Naive thymus-derived CD4-positive, alpha-beta T cell (primary cell): ENCODE measurements around the gene KIF7. TPM values are rescaled to one million over a fixed set of nuclear protein-coding genes. Genes with fewer than 3 reads are reported as not detected.
A peak's percentile ranks its signal among the peaks of the same experiment; 100 is the strongest.

Experiments
- ATAC-seq: fragments of 150-1000 bp; cut with Tn5 transposase; 2 replicates; pipeline ENCODE4 v1.10.0; 2021; ENCODE audit warnings: mild to moderate bottlenecking, moderate library complexity
- CTCF ChIA-PET: fragments of 350-600 bp; sonication (Branson Sonifier 250); formaldehyde crosslinking; loops from one replicate; lab custom pipeline; 2021; ENCODE audit warnings: antibody characterized with exemption; lab: Charles Lee
- POLR2A ChIA-PET: fragments of 350-600 bp; sonication (Branson Sonifier 250); formaldehyde crosslinking; loops from one replicate; lab custom pipeline; 2021; ENCODE audit warnings: antibody characterized with exemption, inconsistent platforms; lab: Charles Lee
- DNase-seq, 9 donors: peaks; one replicate each; pipeline versions ENCODE4 v3.0.0 to v3.0.0-alpha.2; 2020 to 2022; ENCODE audit warnings: mixed read lengths in 1 of 9
- H3K27ac ChIP-seq: one replicate; pipeline ENCODE4 v1.7.0; 2013; ENCODE audit warnings: mild to moderate bottlenecking, low read depth, low read length, moderate library complexity
- H3K27me3 ChIP-seq, 2 donors: one replicate each; pipeline ENCODE4 v1.7.0; 2013; ENCODE audit warnings: low read length in 2 of 2, mild to moderate bottlenecking in 2 of 2, moderate library complexity in 2 of 2; ENCODE audit not compliant: control insufficient read depth in 2 of 2, insufficient read depth in 2 of 2
- H3K36me3 ChIP-seq, 3 experiments: 1 replicate in 2 of 3; 2 replicates in 1 of 3; pipeline ENCODE4 v1.7.0; 2013; ENCODE audit warnings: low read length in 3 of 3, mild to moderate bottlenecking in 3 of 3, moderate library complexity in 1 of 3; ENCODE audit not compliant: insufficient read depth in 3 of 3, control insufficient read depth in 2 of 3
- H3K4me1 ChIP-seq, 2 donors: one replicate each; pipeline ENCODE4 v1.7.0; 2013; ENCODE audit warnings: low read length in 2 of 2, mild to moderate bottlenecking in 2 of 2, moderate library complexity in 1 of 2; ENCODE audit not compliant: control insufficient read depth in 2 of 2, insufficient read depth in 2 of 2
- H3K4me3 ChIP-seq: 2 replicates; pipeline ENCODE4 v1.7.0; 2013; ENCODE audit warnings: mild to moderate bottlenecking, low read length
- H3K9me3 ChIP-seq, 3 experiments: 1 replicate in 2 of 3; 2 replicates in 1 of 3; pipeline ENCODE4 v1.7.0; 2013; ENCODE audit warnings: low read length in 3 of 3; ENCODE audit not compliant: control insufficient read depth in 2 of 3
- H3K27ac Mint-ChIP-seq, 9 donors: one replicate each; pipeline ENCODE4 v1.8.0; 2020 to 2022; ENCODE audit warnings: mixed read lengths in 9 of 9, mild to moderate bottlenecking in 8 of 9, moderate library complexity in 5 of 9, inconsistent platforms in 2 of 9
- H3K27me3 Mint-ChIP-seq, 5 donors: one replicate each; pipeline ENCODE4 v1.8.0; 2021 to 2022; ENCODE audit warnings: mixed read lengths in 5 of 5, mild to moderate bottlenecking in 1 of 5
- H3K36me3 Mint-ChIP-seq, 5 donors: one replicate each; pipeline ENCODE4 v1.8.0; 2020 to 2022; ENCODE audit warnings: mixed read lengths in 5 of 5, mild to moderate bottlenecking in 3 of 5, inconsistent platforms in 1 of 5
- H3K4me1 Mint-ChIP-seq, 7 donors: one replicate each; pipeline ENCODE4 v1.8.0; 2020 to 2022; ENCODE audit warnings: mixed read lengths in 7 of 7, mild to moderate bottlenecking in 3 of 7, inconsistent platforms in 1 of 7
- H3K4me3 Mint-ChIP-seq, 10 donors: one replicate each; pipeline ENCODE4 v1.8.0; 2020 to 2022; ENCODE audit warnings: mild to moderate bottlenecking in 10 of 10, mixed read lengths in 10 of 10, moderate library complexity in 6 of 10, inconsistent platforms in 2 of 10
- H3K9me3 Mint-ChIP-seq, 11 donors: one replicate each; pipeline ENCODE4 v1.8.0; 2020 to 2022; ENCODE audit warnings: mixed read lengths in 11 of 11, mild to moderate bottlenecking in 4 of 11, inconsistent platforms in 1 of 11, moderate library complexity in 1 of 11
- intact Hi-C, 2 donors: fragments of 100-400 bp; cut with micrococcal nuclease; formaldehyde crosslinking; loops; one replicate each; pipeline ENCODE4 v1.15.1; 2023
- polyA plus RNA-seq, 2 donors: library from polyadenylated mRNA; unstranded; fragments of 300-500 nt; fragmentation: Illumina TruSeq; gene quantifications; one replicate each; pipeline ENCODE4 v1.2.3, GENCODE V29; 2021
- total RNA-seq, 6 experiments: library from RNA in 5 of 6; stranded (reverse) in 5 of 6; gene quantifications; 1 replicate in 5 of 6; 2 replicates in 1 of 6; pipeline ENCODE4 v1.2.3 and lab custom pipeline; 2021 to 2026

Gene KIF7
- total and polyA plus RNA-seq, 7 experiments from 2014 or later, result 0.08 to 0.27 (median 0.22) TPM; not detected in 4

GRCh38 chr15:89666858-89667705 lies 11.8 kb upstream of the KIF7 start:
- H3K27me3 Mint-ChIP-seq, result peaks cover 17 to 38% (median 27%) of the 10 kb centered on the region in 5 donors
- no peak for DNase-seq
- Histone ChIP-seq H3K27me3 (no peaks in the 10 kb centered on the region), H3K27ac (no peak overlapping the region), H3K4me1 (no peaks in the 10 kb centered on the region), H3K9me3 (no peaks in the 10 kb centered on the region), H3K36me3 (no peaks in the 10 kb centered on the region), H3K4me3 (no peak overlapping the region)
- no peak overlapping the region for H3K27ac Mint-ChIP-seq
- intact Hi-C loops, result no loop called here
- H3K9me3 Mint-ChIP-seq, result no peaks in the 10 kb centered on the region
- peak overlapping the region in 1 of 10 donors; percentile 26 for H3K4me3 Mint-ChIP-seq
- CTCF ChIA-PET, result no interaction called here
- POLR2A ChIA-PET, result no interaction called here
- peaks cover 0 to 5% (median 4%) of the 10 kb centered on the region in 7 donors for H3K4me1 Mint-ChIP-seq
- H3K36me3 Mint-ChIP-seq, result peaks cover 0 to 4% (median 0%) of the 10 kb centered on the region in 5 donors
- no peak for ATAC-seq

- Histone ChIP-seq H3K4me1 (no peaks in the 10 kb centered on the region), H3K4me3 (no peak overlapping the region), H3K27ac (no peak overlapping the region), H3K9me3 (no peaks in the 10 kb centered on the region), H3K36me3 (no peaks in the 10 kb centered on the region), H3K27me3 (no peaks in the 10 kb centered on the region)
- ChIA-PET POLR2A (no interaction called here), CTCF (no interaction called here)
- peaks cover 18 to 39% (median 29%) of the 10 kb centered on the region in 5 donors for H3K27me3 Mint-ChIP-seq
- H3K36me3 Mint-ChIP-seq, result peaks cover 0 to 4% (median 0%) of the 10 kb centered on the region in 5 donors
- H3K4me1 Mint-ChIP-seq, result peaks cover 0 to 5% (median 4%) of the 10 kb centered on the region in 7 donors
- intact Hi-C loops, result no loop called here
- DNase-seq, result no peak
- no peaks in the 10 kb centered on the region for H3K9me3 Mint-ChIP-seq
- peak overlapping the region in 2 of 10 donors; percentile 19 to 35 for H3K4me3 Mint-ChIP-seq
- ATAC-seq, result no peak
- no peak overlapping the region for H3K27ac Mint-ChIP-seq
Measured at GRCh38 chr15:89666184-89666857, 11.1 kb upstream of the KIF7 start.

GRCh38 chr15:89665449-89666181 lies 10.3 kb upstream of the KIF7 start:
- Mint-ChIP-seq H3K4me3 (peak overlapping the region in 2 of 10 donors; percentile 19 to 35), H3K27me3 (peaks cover 18 to 40% (median 36%) of the 10 kb centered on the region in 5 donors), H3K9me3 (no peaks in the 10 kb centered on the region), H3K4me1 (peaks cover 0 to 5% (median 3%) of the 10 kb centered on the region in 7 donors), H3K36me3 (peaks cover 0 to 4% (median 0%) of the 10 kb centered on the region in 5 donors), H3K27ac (no peak overlapping the region)
- Histone ChIP-seq H3K27ac (no peak overlapping the region), H3K27me3 (no peaks in the 10 kb centered on the region), H3K36me3 (no peaks in the 10 kb centered on the region), H3K4me1 (no peaks in the 10 kb centered on the region), H3K4me3 (no peak overlapping the region), H3K9me3 (no peaks in the 10 kb centered on the region)
- DNase-seq (peak in 1 of 9 donors; percentile 34), ATAC-seq (peak; percentile 31)
- intact Hi-C loops, result no loop called here
- ChIA-PET POLR2A (no interaction called here), CTCF (no interaction called here)

DNA sequence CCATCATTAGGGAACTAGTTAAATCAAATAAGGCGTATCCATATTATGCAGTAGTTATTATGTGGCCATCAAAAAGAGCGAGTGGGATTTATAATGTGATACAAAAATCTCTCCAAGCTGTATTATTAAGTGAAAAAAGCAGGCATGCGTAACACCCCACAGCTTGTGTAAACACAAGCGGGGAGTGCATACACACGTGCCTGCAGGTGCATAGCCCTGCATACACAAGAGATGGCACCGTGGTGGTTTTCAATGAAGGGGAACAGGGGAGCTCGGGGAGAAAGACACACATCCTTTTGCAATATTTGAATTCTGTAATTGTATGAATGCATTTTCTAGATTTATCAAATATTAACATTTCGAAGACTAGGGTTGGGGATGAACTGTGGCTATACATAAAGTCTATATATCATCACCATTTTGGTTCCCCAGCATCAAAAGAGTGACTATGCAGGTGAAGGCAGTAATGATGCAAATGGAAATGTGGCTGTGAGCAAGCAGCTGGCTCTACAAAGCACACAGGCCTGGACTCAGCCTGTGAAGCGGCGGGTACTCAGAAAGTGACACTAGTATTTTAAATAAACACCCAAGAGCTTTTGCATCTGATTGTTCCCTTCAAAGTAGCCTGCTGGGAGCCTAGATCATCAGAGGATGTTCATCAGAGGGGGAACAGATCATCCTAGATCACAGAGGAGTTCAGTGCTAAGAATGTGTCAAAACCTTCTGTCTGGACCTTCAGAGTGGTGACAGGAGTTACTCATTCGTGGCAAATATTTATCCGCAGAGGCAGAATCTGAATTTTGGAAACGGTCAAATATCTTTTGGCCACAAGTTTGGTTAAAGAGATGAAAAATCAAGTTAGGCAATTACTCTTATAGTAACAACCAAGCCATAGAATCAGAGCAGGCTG lies 9.4 kb upstream of the KIF7 start:
- Histone ChIP-seq H3K27ac (no peak overlapping the region), H3K36me3 (no peaks in the 10 kb centered on the region), H3K9me3 (no peaks in the 10 kb centered on the region), H3K4me3 (no peak overlapping the region), H3K27me3 (no peaks in the 10 kb centered on the region), H3K4me1 (no peaks in the 10 kb centered on the region)
- peaks cover 0 to 5% (median 0%) of the 10 kb centered on the region in 7 donors for H3K4me1 Mint-ChIP-seq
- POLR2A ChIA-PET, result interaction anchor here (0.5 kb wide), 1 partner anchor 153 kb away, joined by 4 read pairs; no protein-coding TSS in a partner anchor
- peaks cover 18 to 48% (median 44%) of the 10 kb centered on the region in 5 donors for H3K27me3 Mint-ChIP-seq
- no peaks in the 10 kb centered on the region for H3K9me3 Mint-ChIP-seq
- H3K36me3 Mint-ChIP-seq, result peaks cover 0 to 4% (median 0%) of the 10 kb centered on the region in 5 donors
- peak overlapping the region in 9 of 10 donors; percentile 5 to 70 (median 27) for H3K4me3 Mint-ChIP-seq
- no peak for ATAC-seq
- CTCF ChIA-PET, result no interaction called here
- intact Hi-C loops, result no loop called here
- H3K27ac Mint-ChIP-seq, result no peak overlapping the region
- DNase-seq, result no peak

DNA sequence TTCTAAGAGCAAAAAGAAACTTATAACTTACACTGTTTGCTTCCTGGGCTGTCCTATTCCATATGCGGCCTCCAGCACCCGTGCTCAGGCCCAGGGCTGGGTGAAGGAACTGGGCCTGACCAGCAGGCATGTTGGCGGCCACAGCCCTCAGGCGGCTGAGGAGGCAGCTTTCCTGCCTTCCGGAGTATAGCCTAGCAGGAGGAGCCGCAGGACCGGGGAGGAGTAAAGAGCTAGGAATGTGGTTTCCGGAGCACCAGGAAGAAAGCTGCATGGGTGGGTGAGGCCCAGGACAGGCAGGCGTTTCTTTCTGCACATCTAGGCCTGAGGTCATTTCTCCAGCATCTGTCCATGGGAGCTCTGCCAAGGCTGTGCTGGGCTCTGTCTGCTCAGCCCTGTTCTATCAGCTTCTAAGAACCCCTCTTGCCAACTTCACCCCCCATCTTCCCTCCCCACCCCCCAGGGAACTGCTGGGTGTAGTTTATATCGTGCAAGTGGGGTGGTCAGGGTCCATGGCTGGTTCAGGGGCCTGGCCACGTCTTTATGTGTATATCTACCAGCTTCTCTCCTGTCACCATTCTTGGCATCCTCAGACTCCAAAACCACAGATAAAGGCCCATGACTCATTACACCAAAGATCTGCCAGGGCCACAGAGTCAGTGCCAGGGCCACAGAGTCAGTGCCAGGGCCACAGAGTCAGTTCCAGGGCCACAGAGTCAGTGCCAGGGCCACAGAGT lies 7.8 kb upstream of the KIF7 start:
- intact Hi-C loops, result no loop called here
- Mint-ChIP-seq H3K27me3 (peaks cover 18 to 54% (median 48%) of the 10 kb centered on the region in 5 donors), H3K4me3 (no peak overlapping the region), H3K4me1 (peaks cover 0 to 5% (median 0%) of the 10 kb centered on the region in 7 donors), H3K36me3 (peaks cover 0 to 4% (median 0%) of the 10 kb centered on the region in 5 donors), H3K9me3 (no peaks in the 10 kb centered on the region), H3K27ac (no peak overlapping the region)
- POLR2A ChIA-PET, result no interaction called here
- H3K4me3 ChIP-seq, result no peak overlapping the region
- H3K4me1 ChIP-seq, result no peaks in the 10 kb centered on the region
- ATAC-seq (no peak), DNase-seq (no peak)
- CTCF ChIA-PET, result no interaction called here
- H3K27ac ChIP-seq, result no peak overlapping the region
- H3K36me3 ChIP-seq, result no peaks in the 10 kb centered on the region
- no peaks in the 10 kb centered on the region for H3K27me3 ChIP-seq
- H3K9me3 ChIP-seq, result no peaks in the 10 kb centered on the region
